Esophagus muscularis mucosa (tissue), 3 donors: ENCODE results near the gene KCNG4.

ENCODE experiments used
- POLR2A ChIP-seq: fragments of 450-650 bp; IDR thresholded peaks from one replicate; pipeline ENCODE4 v1.6.1; 2017; ENCODE audit warnings: antibody characterized with exemption, moderate library complexity, mild to moderate bottlenecking, low read depth
- TF ChIP-seq, protein P1 (sequence below), 3 experiments: fragments of 200-600 bp in 2 of 3; fragments of 450-650 bp in 1 of 3; sonication (generic) in 2 of 3; IDR thresholded peaks; one replicate each; pipeline ENCODE4 v1.5.1; 2017 to 2019; ENCODE audit warnings: antibody characterized with exemption in 3 of 3, mild to moderate bottlenecking in 2 of 3, moderate library complexity in 1 of 3

DNA sequence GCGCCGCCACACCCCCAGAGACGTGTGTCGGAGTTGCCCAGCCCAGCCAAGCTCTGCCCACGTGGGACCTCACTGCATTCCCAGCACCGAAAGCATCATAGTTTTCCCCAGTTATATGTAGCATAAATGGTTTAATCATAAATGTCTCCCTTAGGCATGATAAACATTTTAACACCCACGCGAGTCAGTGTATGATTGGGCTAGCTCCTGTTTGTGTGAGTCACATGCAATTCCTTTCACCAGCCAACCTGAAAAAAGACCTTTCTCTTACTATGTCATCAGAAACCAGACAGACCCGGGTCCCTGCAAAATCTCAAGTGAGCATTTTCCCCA is 62.1 kb downstream of the KCNG4 start:
- TF ChIP-seq, protein P1, sequence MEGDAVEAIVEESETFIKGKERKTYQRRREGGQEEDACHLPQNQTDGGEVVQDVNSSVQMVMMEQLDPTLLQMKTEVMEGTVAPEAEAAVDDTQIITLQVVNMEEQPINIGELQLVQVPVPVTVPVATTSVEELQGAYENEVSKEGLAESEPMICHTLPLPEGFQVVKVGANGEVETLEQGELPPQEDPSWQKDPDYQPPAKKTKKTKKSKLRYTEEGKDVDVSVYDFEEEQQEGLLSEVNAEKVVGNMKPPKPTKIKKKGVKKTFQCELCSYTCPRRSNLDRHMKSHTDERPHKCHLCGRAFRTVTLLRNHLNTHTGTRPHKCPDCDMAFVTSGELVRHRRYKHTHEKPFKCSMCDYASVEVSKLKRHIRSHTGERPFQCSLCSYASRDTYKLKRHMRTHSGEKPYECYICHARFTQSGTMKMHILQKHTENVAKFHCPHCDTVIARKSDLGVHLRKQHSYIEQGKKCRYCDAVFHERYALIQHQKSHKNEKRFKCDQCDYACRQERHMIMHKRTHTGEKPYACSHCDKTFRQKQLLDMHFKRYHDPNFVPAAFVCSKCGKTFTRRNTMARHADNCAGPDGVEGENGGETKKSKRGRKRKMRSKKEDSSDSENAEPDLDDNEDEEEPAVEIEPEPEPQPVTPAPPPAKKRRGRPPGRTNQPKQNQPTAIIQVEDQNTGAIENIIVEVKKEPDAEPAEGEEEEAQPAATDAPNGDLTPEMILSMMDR (IDR thresholded peaks at IDR 0.05): no peak
- TF ChIP-seq POLR2A: no peak
